Ovary (tissue), 3 donors: ENCODE measurements around the gene FAM149A.

Experiments
- CTCF ChIP-seq, 3 donors: fragments of 450-650 bp in 2 of 3; fragments of 200-600 bp in 1 of 3; IDR thresholded peaks; one replicate each; pipeline versions ENCODE4 v1.5.1 to v1.8.0; 2016 to 2022; ENCODE audit warnings: antibody characterized with exemption in 3 of 3, mild to moderate bottlenecking in 1 of 3
- EP300 ChIP-seq: sonication (generic); formaldehyde crosslinking; IDR thresholded peaks from one replicate; pipeline ENCODE4 v1.6.1; 2017; ENCODE audit warnings: antibody characterized with exemption
- donor health status: DM: no; HTN: no; CAD: no.

DNA sequence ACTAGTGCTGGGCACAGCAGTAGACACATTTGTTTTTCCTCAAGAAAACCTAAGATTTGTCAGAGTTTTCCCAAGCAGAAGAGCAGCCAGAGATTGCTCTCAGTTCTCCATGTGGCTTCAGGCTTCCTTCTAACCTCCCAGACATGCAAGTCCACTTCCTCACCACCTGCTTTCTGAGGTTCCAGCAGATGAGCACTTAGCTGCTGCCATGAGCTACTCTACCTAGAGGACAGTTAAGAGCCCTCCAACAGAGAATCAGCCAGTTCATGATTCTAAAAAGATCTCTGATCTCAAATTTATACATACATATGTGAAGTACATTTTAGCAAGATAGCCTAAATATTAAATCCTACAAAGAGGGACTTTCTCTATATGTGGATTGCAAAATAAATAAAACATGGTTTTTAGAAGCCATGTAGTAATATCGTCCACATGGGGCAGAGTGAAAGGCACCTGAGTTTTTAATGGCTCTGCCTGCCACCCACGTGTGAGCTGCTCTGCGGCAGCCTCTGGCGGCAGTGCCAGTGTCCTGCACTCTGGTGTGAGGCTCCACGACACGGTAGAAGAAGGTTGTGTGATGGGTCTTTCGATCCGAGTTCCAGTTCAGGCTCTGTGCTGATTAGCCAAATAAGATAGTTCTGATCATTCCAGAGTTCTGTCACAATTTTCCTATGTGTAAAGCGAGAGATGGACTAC, 97.2 kb downstream of the FAM149A start:
- peak in 2 of 3 donors; percentile 34 to 52 for TF ChIP-seq CTCF (IDR thresholded peaks at IDR 0.05)
- no peak for TF ChIP-seq EP300
